HG02870 (cell line): ENCODE results near the gene RHCE.
A peak's percentile ranks its signal among the peaks of the same experiment; 100 is the strongest.
"Not testable (repeated sequence)": the region's sequence is repeated elsewhere in the genome, so short reads cannot be mapped to it uniquely, and the experiment has no call there.

Experiments used
- ATAC-seq: cut with Tn5 transposase; IDR thresholded peaks from one replicate; pipeline ENCODE4 v1.9.1; 2021; ENCODE audit warnings: mild to moderate bottlenecking, moderate library complexity; ENCODE audit not compliant: unreplicated experiment

RHCE gene

DNA sequence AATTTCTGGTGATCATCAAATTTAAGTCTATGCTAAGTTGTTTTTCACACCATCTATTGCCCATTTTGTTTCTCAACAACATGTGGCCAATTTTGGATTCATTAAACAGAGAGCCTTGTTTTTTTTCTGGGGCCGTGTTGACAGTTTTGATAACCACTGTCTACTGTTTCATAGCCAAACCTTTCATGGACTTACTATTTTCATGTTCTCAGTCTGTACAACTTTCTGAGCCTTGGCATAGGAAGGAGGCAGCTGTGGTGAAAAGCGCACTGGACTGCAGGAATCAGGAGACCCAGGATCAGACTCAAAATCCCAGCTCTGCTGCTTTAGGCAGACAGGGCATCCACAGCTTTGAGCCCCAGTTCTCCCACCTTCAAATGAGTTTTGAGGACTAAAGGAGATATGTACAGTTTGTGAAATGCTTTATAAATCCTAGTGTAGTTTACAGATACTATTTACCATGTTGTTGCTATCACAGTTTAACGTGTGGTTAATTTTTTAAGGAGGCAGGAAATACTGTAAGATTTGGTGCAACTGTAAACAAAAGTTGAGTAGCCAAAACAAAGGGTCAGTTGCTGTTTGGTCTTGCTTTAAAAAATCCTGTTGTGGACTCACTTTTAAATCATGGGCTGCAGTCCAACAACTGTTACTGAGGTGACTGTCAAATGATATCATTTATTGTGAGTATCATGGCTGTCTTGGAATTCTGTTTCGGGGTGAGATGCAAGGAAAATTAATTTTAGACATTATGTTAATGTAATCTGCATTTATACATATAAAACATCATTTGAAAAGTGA lies 13.0 kb upstream of the RHCE start:
- ATAC-seq: no peak

DNA sequence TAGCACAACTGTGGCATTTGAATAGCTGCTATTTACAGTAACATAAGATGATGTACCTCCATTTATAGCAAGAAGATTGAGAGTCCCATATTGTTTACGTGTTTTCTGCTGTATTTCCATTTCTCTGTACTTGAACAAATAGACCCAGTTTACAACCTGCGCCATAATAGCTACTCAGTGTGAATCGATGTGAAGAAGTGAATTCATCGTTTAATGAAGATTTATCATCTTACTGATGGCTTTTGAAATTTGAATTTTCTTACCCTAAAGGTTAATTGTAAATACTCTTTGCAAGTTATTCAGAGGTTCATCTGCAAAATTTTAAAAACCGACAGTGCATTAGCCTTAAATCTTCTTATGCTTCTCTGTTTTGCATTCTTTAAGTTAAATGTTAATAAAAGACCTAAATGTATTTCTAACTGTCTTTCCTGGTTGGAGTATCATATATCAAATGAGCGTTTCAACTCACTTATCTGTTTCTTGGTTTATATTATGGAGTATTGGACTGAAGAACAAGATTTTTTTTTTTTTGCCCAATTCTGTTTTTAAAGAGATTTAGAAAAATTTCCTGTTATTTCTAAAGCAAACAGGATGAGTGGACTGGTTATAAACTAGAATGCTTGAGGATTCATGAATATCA lies 12.2 kb upstream of the RHCE start:
- no peak for ATAC-seq

DNA sequence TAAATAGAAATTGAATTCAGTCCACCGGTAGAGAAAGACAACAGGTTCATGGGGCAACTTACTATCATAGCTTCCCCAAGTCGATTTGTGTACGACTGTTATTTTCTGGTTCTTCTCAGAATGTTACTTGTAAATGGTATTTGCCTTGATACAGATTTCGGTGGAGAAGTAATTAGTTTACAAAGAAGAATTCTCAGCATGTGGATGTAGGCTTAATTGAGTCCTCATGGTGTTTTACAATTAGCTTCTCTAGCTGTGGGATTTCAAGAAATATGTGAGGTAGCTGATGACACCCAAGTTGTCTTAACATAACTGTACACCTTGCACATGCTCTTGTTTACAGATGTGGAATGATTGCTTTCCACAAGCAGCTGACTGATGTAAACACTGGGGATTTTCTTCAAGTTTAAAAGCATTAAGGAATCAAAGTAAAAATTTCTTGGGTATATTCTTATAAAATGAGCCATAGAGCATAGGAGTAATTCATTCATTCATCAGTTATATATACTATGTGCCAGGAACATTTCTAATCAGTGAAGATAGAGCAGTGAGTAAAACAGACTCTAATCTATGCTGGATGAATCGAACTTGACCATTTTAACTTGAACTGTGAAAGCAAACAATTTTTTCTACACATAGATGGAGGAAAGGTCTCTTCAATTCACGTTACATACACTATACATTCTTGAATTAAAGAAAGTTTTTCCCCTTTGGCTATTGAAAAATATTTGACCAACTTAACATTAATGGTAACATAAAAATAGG lies 11.5 kb upstream of the RHCE start:
- no peak for ATAC-seq

DNA sequence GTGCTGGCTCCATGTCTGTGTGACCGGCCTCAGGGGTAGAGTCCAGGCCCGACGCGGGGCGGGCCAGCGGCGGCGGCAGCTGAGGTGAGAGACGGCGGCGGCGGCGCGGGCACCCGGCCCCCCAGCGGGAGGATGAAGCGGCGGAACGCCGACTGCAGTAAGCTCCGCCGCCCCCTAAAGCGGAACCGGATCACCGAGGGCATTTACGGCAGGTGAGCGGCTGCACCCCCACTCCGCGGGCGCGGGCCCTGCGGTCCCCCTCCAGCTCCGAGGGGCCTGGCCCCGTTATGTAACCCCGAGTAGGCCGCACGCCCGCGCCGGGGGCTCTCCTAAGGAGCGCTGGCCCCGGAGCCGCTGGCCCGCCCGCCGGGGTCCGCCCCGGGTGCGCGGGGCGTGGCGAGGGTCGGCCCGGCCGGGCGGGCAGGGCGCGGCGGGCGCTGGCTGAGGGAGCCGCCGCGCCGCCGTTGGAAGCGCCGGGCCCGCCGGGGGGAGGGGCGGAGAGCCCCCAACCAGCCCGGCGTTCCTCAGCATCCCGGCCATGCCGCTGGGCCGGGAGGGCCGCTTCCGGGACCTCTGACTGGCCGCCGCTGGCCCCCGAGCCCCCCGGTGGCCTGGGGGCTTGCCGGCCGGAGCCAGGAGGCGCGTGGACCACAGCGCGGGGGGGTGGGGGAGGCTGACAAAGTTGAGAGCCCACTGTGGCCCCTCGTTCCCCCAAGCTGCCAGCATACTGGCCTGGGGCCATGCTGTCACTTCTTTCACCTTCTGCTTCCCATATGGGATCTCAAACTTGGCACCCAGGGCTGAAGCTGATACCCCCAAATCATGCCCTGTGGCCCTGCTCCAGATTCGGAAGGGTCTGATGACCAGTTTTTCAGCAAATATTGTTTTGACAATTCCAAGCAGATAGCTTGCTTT lies 10.6 kb upstream of the RHCE start:
- no peak for ATAC-seq

DNA sequence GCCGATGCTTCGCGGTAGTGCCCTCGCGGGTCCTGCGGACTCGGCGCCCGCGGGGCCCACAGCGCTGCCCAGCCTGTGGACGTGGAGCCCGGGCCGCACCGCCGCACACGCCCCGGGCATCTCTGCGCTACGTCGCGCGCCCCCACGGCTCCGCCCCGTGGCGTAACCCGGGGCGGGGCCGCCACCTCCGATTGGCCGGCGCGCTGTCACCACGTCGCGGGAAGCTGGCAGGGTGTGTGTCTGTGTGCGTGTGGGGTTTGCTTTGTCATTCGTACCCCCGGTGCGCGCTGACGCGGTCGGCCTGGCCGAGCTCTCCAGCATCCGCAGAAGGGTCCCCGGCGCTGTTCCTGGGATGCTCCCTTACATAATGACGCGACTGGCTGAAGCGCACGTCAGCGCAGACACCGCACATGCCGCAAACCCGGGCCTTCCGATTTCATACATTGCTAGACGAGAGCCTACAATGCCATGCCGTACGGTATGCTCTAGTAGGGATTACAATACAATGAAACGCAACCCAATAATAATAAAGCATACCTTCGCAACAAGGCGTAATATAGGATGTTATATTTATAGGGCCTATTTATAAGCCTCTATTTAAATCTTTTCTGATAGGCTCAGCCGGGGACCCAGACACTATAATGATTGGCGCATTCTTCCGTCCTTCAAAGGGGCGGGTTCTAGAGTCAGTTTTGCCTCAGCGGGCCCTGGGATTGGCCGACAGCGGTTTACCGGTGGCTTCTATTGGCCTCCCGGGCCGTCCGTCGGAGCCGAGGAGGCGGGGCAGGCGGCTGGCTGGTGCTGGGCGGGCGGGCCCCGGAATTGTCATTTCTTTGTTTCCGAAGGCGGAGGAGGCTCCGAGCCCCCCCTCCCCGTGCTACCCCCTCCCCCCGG lies 9.7 kb upstream of the RHCE start, which contains the start of gene MACO1:
Gene MACO1 (plus strand): TSS at position 825 of the 894 bp plus-strand sequence. CDS start 202 bp downstream, outside the sequence.
- peak; percentile 89 for ATAC-seq

DNA sequence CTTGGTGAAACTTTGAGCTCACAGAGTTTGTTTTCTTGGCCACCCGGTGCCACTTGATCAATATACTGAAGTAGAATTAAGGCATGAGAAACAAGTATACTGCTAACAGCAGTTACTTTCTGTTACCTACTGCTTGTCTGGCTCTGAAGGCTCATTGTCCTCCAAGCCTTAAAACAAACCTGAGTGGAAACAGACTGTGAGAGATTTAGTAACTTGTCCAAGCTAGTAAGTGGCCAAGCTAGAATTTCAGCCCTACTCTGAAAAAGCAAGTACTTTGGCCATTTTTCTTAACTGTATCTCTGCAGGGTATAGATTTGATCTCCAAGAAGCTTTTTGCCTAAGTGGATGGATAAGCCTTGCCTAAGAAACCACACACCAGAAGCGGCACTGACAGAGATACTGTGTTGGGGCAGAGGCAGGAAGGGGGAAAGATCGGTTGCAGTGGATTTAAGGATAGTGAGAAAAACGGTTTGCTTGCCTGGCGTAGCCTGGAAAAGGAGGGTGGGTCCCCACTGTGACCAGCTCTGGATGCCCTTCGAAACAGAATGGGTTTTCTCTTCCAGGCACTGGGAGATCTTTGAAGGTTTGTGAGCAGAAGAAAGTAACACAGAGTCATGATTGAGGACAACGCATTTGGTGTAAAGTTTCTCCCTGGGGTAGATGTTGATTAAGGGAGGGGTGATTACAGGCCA lies 8.0 kb upstream of the RHCE start:
- no peak for ATAC-seq

DNA sequence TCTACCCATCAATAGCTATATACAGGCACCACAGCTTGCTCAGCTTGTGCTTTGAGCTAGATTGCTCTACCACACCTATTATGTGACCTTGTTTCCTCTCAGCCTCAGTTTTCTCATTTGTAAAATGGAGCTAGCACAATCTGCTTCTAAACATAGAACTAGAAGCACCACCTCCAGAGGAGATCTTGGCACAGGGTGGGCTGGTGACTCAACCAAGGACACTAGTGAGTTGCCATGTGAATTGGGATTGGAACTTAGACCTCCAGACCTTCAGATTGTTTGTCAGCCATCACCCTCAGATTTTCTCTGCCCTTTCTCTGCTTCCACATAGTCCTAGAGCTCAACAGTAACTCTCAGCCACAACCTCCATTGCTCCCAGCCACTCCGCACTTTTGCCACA lies 7.1 kb upstream of the RHCE start:
- no peak for ATAC-seq

DNA sequence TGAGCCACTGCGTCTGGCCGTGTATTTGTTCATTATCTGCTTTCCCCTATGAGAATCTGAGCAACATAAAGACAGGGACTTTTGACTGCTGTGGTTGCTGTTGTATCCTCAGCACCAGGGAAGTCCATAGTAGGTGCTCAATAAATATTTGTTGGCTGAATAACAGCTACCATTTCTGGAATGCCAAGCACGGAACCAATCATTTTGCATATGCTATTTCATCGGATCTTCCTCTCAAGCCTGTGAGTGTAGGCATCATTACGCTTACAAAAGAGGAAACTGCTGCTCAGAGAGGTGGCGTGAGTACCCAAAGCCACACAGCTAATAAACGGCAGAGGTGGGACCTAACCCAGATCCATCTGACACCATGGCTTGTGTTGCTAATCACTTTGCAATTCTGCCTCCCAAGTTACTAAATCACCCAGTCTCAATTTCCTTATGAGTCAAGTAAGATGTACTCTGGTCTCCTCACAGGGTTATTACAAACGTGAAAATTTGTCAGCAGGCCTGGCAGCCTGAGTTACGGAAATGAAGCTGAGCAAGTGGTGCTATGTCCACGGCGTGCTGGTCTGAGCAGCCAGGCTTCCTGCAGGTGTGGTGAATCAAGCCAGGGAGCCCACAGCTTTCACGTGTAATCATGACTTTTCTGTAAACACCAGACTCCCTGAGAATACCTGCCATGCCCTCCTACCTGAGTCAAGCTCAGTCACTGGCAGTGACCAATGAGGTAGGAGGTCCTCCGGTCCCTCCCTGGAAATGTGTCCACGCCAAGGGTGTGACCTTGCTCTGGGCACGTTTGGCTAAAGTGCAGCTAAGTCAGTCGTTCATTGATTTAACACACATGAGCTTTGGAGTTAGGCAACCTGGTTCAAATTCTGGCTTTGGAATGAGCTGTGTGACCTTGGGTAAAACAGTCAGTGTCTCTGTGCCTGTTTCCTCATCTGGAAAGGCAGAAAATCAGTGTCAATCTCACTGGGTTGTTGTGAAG lies 4.8 kb upstream of the RHCE start:
- no peak for ATAC-seq

DNA sequence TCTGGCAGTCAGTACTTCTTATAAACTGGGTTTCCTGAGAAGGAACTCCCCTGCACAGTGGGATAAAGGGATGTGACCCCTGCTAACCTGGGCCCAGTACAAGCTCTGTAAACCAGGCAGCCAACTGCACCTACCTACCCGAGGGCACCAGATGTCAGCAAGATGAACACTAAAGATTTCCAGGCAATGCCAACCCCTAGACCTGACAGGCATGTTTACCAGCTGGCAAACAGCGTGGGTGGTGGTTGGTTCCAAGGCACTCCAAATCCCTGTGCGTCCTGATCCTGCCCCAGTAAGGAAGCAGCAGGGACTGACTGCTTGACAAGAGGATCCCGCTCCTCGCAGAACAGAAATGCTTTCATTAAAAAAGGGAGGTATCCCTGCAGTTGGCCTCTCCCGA lies 2.6 kb upstream of the RHCE start:
- not testable (repeated sequence) for ATAC-seq

DNA sequence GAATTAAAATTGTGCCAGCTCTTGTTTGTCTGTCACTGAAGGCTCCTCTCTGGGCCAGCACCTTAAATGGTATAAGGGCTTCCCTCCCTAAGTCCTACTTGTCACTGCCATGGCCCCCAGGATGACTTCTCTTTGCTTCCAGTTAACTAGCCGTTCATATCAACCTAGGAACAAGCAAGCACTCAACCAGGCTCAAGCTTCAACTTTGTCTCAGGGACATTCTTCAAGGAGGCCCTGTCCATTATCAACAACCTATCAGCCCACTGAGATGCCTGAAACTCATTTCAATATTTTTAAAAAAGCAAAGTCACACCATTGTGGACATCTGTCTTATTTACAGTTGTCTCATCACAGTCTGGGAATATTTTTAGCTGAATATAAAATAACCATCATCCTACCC lies 1.3 kb downstream of the RHCE start:
- ATAC-seq: not testable (repeated sequence)

DNA sequence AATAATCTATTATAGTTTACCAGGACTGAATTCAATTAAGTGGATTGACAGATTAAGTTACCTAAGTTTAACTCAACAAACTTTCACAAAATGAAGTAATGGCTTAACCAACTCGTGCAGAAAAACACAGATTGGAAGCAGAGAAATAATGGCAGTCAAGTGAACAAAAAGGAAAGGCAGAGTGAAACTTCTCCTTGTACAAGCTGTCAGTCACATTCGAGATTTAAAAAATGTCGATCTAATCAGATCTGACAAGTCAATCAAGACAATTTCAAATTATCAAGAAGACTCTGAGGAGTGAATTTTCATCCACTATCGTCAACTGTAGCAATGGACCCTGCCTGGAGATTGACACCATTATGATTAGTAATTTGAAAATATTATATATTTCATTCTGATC lies 3.3 kb downstream of the RHCE start:
- ATAC-seq: not testable (repeated sequence)

DNA sequence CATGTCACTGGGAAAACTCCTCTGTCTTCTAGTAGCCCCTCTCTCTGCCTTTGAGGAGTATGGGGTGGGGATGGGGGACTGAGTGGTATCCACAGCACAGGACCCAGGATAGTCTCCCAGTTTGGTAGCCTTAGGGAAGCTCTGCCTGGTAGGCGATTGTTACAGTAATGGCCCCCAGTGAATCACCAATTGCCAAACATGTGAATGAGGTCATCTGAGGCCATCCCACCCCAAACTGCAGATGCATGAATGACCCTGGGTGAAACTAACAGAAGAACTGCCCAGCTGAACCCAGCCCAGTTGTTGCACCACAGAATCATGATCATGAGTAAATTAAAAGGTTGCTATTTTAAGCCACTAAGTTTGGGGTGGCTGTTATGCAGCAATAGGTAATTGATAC lies 6.0 kb downstream of the RHCE start:
- not testable (repeated sequence) for ATAC-seq

DNA sequence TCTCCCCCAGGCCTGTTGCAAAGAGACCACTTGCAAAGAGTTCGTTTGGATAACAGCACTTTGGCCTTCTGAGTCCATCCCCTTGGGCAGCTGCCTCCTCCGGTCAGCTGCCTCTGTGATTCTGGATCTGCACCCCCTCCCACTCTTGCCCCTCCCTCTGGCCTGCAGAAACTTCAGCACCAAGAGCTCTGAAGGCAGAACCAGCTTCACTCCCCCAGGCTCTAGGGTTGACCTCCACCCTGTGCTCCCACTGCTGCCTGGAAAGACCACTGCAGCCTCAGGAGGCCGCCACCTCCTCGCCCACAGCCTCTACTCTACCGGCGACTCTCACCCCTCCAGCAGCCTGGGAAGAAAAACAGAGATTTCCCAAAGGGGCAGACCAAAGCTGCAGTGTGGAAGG lies 6.5 kb downstream of the RHCE start:
- not testable (repeated sequence) for ATAC-seq

DNA sequence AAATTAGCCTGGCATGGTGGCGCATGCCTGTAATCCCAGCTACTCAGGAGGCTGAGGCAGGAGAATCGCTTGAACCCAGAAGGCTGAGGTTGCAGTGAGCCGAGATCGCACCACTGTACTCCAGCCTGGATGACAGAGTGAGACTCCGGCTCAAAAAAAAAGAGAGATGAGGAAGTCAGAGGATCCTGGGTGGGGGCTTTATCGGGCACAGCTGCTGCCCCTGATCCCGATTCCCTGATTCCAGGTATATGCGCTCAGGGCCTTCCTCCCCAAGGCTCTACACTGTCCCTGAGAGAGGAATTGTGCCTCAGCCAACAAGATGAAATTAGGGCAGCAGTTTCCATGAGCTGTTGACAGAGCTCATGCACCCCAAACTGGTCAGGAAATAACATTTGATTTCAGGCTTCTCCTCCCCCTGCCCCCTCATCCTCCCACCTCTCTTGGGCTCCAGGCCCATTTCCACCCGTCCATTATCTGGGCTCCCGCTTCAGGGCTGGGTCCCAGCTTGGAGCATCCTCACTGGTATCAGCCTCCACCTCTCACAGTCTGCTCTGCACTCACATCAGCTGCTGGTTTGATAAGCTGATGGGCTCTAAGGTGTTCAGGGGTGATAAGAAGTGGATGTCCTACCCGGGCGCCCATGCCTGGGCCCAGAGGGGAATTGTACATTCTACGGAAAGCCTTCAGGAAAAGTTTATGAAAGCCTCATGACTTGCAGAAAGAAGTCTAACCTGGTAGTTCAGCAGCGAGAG lies 7.6 kb downstream of the RHCE start:
- ATAC-seq: not testable (repeated sequence)

DNA sequence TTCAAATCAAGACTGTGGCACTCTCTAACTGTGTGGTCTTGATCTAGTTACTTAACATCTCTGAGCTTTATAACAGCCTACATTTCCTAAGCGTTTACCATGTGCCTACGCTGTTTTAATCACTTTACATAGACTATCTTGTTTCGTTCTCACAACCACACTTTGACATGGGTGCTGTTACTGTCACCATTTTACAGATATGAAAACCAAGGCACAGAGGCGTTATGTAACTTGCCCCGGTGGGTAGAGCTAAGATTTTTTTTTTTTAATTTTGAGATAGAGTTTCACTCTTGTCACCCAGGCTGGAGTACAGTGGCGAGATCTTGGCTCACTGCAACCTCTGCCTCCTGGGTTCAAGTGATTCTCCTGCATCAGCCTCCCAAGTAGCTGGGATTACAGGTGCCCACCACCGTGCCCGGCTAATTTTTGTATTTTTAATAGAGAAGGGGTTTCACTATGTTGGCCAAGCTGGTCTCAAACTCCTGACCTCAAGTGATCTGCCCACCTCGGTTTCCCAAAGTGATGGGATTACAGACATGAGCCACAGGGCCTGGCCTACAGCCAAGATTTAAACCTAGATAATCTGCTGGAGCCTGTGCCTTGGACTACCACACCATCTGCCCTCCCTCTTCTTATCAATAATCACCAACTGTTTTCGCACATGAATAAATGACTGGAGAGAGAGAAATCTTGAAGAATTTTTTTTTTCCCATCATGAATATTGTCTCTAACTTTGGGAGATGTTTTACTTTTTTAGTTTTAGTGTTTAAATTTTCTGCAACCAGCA lies 10.8 kb downstream of the RHCE start:
- ATAC-seq: not testable (repeated sequence)

DNA sequence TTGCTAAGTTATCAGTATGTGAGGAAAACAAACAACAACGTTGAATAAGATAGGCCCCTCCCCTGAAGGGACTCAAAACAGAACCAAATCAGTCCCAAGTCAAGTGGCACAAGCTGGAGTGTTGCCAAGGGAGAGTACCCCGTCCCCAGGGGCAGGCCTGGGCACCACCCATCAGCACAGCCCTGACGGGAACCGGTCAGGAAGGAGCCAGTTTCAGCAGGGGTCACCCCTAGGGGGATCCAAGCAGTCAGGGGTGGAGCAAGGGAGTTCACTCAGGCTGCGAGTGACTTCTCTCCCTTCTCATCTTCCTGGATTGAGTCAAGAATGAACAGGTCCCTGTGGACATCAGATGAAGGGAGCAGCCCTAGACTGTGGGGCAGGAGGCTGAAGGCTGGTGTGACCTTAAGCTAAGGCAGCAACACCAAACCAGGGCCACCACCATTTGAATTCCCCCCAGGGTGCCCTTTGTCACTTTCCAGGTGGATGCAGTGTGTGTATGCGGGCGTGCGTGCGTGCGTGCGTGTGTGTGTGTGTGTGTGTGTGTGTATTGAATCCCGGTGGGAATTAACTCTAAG lies 14.8 kb downstream of the RHCE start:
- not testable (repeated sequence) for ATAC-seq
